CD4-positive, alpha-beta T cell treated with Interleukin-6 for 4 hours (primary cell): ENCODE results near the gene DBI.
A peak's percentile ranks its signal among the peaks of the same experiment; 100 is the strongest.
"Not testable (repeated sequence)": the region's sequence is repeated elsewhere in the genome, so short reads cannot be mapped to it uniquely, and the experiment has no call there.

Source experiments
- DNase-seq: peaks from one replicate; pipeline ENCODE4 v3.0.0-alpha.2; 2020; ENCODE audit warnings: mixed read lengths

DBI gene

GRCh38 chr2:119402645-119403560 lies 36.1 kb downstream of the DBI start:
- DNase-seq, result no peak

GRCh38 chr2:119403618-119404017 lies 36.8 kb downstream of the DBI start:
- DNase-seq, result not testable (repeated sequence)

- DNase-seq, result no peak
These were observed 38.4 kb downstream of the DBI start for GRCh38 chr2:119405151-119405550.

GRCh38 chr2:119407430-119408220 lies 40.8 kb downstream of the DBI start:
- DNase-seq, result peak; percentile 47

- DNase-seq, result no peak
These were observed 41.4 kb downstream of the DBI start for GRCh38 chr2:119408221-119408619.

- no peak for DNase-seq
These were observed 42.7 kb downstream of the DBI start for GRCh38 chr2:119409506-119409905.

- DNase-seq, result no peak
These were observed 48.1 kb downstream of the DBI start for GRCh38 chr2:119414894-119415293.

- no peak for DNase-seq
These were observed 48.9 kb downstream of the DBI start for GRCh38 chr2:119415630-119416029.

DNA sequence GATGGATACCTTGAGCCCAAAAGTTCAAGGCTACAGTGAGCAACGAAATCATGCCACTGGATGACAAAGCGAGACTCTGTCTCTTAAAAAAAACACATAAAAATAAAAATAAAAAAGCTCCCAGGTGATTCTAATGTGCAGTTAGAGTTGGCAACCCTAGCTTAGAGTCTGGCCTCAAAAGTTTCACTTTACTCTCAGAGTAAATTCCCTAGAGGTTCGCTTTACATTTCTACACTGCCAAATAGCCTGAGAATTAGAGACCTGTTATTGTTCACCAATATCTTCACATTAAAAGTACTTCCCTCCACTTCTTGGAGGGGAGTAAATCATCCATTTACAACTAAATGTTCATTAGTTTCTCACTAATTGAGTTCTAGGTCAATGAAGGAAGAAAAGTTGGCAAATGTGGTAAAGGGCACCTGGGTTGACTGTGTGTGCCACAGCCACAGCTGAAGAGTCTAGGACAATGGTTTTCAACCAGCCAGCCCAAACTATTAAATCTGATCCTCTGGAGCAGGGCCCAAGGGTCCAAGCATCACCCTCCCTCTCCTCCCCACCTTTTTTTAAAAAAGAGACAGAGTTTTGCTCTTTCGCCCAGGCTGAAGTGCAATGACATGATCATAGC lies 49.6 kb downstream of the DBI start:
- DNase-seq, result no peak

- DNase-seq, result no peak
These were observed 51.1 kb downstream of the DBI start for GRCh38 chr2:119417908-119418307.

DNA sequence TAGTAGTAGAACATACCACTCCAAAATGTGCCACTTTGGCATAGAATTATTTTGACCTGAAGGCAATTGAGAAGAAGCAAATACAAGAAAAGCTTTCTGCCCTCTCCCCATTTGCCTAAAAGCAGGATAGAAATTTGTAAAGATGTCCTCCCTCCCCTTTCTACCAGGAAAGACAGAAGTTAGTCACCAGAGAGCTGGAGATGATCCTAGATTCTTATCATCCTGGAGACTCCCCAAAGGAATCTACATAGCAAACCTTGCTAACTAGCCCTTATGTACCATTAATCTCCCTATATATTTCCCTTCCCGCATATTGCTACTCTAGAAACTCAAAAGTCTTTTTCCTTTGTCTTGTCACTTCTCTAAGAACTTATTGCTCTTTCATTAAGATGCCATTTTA lies 52.3 kb downstream of the DBI start:
- DNase-seq, result no peak

GRCh38 chr2:119419803-119420508 lies 53.2 kb downstream of the DBI start:
- DNase-seq, result no peak

DNA sequence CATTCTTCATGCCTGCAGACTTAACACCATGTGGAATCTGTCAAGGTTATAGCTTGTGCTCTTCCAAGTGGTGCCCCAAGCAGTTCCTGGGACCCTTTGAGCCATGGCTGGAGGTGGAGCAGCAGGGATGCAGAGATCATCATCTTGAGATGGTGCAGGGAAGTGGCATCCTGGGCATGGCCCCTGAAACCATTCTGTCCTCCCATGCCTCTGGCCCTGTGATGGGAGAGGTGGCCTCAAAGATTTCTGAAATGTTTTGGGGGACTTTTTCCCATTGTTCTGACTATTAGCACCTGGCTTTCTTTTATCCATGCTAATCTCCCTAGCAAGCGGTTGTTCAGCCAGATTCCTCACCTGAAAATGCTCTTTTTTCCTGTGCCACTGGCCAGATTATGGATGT lies 54.5 kb downstream of the DBI start:
- DNase-seq, result no peak

DNA sequence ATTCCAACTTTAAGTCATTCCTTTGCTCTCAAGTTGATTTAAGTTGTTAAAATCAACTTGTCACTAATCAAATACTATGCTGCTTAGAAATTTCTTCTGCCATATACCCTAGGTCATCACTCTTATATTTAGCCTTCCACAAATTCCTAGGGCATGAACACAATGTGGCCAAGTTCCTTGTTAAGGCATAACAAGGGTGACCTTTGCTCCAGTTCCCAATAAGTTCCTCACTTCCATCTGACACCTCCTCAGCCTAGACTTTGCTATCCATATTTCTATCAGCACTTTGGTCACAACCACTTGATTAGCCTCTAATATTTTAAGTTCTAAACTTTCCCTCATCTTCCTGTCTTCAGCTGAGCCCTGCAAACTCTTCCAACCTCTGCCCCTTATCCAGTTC lies 55.0 kb downstream of the DBI start:
- no peak for DNase-seq
